ENCODE results near the gene DIAPH3. TPM values are rescaled to one million over a fixed set of nuclear protein-coding genes. Genes with fewer than 3 reads are reported as not detected.

The DIAPH3 gene
- total and polyA plus RNA-seq, 2 of the 4 experiments (the other 2 are of a cell fraction), result 8.9 to 9.3 TPM

DNA sequence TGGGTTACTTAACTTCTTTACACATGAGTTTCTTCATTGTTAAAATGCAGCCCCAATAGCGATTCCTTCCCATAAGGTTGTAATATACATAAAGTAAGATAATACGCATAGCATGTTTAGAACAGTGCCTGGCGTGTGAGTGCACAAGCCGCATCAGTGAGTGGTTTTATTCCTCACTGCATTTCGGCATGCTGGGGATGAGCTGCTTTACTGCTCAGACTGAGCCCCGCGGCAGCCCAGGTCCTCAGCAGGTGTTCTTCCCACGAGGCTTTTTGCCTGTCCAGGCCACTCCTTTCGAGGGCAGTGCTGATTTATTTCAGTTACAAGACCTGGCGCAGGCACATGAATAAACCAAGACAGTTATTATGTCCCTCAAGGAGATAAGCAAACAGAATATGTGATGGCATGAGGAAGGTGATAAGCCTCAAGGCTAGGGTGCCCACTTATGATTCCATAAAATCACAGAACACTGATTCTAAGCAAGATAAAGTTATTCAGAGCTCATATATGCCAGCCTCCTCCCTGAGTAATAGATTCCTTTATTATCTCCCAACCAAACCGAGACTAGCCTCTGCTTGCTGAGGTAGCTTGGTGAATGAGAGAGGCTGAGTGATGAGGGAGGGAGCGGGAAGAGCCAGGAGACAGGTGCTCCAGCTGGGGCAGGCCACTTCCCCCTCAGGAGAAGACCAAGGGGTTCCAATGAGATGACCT lies 505.5 kb downstream of the DIAPH3 start:
- H2BK5ac ChIP-seq (ENCODE audit: low read depth, low read length, poor library complexity, severe bottlenecking), result no peak overlapping the region
- H3K9me1 ChIP-seq (ENCODE audit: insufficient read depth, low read length), result no peaks in the 10 kb centered on the region; the same call in 1 of the 2 replicates
- peaks cover 4% of the 10 kb centered on the region for H3K27me3 ChIP-seq (ENCODE audit: control insufficient read depth, insufficient read depth, low read length)
- no peak overlapping the region for H2BK120ac ChIP-seq (ENCODE audit: low read depth, low read length)
- intact Hi-C loops (cut with micrococcal nuclease), result no loop called here
- H2AFZ ChIP-seq (replicated peaks; ENCODE audit: low read length, poor library complexity), result no peak overlapping the region
- no peak overlapping the region for H3K4ac ChIP-seq (ENCODE audit: low read depth, low read length)
- no peak overlapping the region for H3K23ac ChIP-seq (ENCODE audit: low read depth, low read length)
- H2AK9ac ChIP-seq (replicated peaks; ENCODE audit: low read depth, low read length, poor library complexity), result no peak overlapping the region
- H3K56ac ChIP-seq (ENCODE audit: extremely low read depth, insufficient read depth, low read length), result no peak overlapping the region
- H4K20me1 ChIP-seq (ENCODE audit: insufficient read depth, low read length), result no peaks in the 10 kb centered on the region
- no peaks in the 10 kb centered on the region for H3K36me3 ChIP-seq (ENCODE audit: control insufficient read depth, insufficient read depth, low read length)
- ChIA-PET POLR2A (ENCODE audit: unreplicated experiment) (no interaction called here), CTCF (interaction anchor here (0.6 to 0.8 kb wide), 2 partner anchors 27 to 220 kb away, joined by 3 read pairs; no protein-coding TSS in a partner anchor)
- dilution Hi-C loops (cut with HindIII; ENCODE audit: low sequenced_read_pairs, unreplicated experiment), result no loop called here
- H3K4me1 ChIP-seq (ENCODE audit: control insufficient read depth, insufficient read depth, low read length), result no peaks in the 10 kb centered on the region
- no peak for TF ChIP-seq MAFK (IDR thresholded peaks at IDR 0.05; ENCODE audit: low read depth, low read length)
- no peak for TF ChIP-seq MXI1 (IDR thresholded peaks at IDR 0.05; ENCODE audit: borderline replicate concordance, low read depth, low read length)
- TF ChIP-seq FOS (IDR thresholded peaks at IDR 0.05; ENCODE audit: low read depth, low read length), result no peak
- H2BK15ac ChIP-seq (ENCODE audit: low read depth, low read length), result no peak overlapping the region
- no peak overlapping the region for H3K9ac ChIP-seq (ENCODE audit: low read depth, low read length)
- WGBS, 2 experiments (ENCODE audit: extremely low coverage in 2 of 2, insufficient read length in 1 of 2), result 83% methylated on average over 3 of the region's 12 CpGs; no CpG with 5 or more reads in 1 of the 2 experiments
- H4K8ac ChIP-seq (ENCODE audit: low read depth in 2 of 2, low read length in 2 of 2), result no peak overlapping the region
- H3K14ac ChIP-seq (replicated peaks; ENCODE audit: low read depth, low read length), result no peak overlapping the region
- in situ Hi-C loops (cut with MboI; ENCODE audit: low sequenced_read_pairs), result no loop called here
- DNase-seq, result no peak
- H3K4me2 ChIP-seq (ENCODE audit: low read depth, low read length), result no peak overlapping the region
- no peaks in the 10 kb centered on the region for H3K79me1 ChIP-seq (ENCODE audit: low read depth in 1 of 2, low read length in 2 of 2)
- no TSS peak for BruUV-seq (replicated peaks)
- no peak overlapping the region for H2AK5ac ChIP-seq (ENCODE audit: low read depth, low read length)
- ATAC-seq (ENCODE audit: low read depth), result no peak
- no peak overlapping the region for H3K4me3 ChIP-seq (ENCODE audit: insufficient read depth, low read depth, low read length)
- H4K91ac ChIP-seq (ENCODE audit: insufficient read depth, low read depth, low read length), result no peak overlapping the region
- H3K9me3 ChIP-seq (ENCODE audit: control insufficient read depth, insufficient read depth, low read length), result no peaks in the 10 kb centered on the region
- H2BK20ac ChIP-seq (ENCODE audit: low read depth, low read length), result no peak overlapping the region
- H3K18ac ChIP-seq (ENCODE audit: low read depth, low read length), result no peak overlapping the region
- no peak overlapping the region for H4K5ac ChIP-seq (ENCODE audit: low read depth, low read length)
- H3K27ac ChIP-seq (ENCODE audit: insufficient read depth, low read length), result no peak overlapping the region
